A673 (cell line): Measurements from ENCODE around the gene CRACDL. TPM values are rescaled to one million over a fixed set of nuclear protein-coding genes. Genes with fewer than 3 reads are reported as not detected.

ENCODE experiments used
- BruUV-seq: library from RNA; stranded (reverse); fragments of 400-500 nt; replicated peaks from 2 replicates; lab custom pipeline; 2021; lab: Mats Ljungman, UMichigan
- CTCF ChIA-PET: fragments of 300-600 bp; sonication (Branson Sonifier 250); formaldehyde crosslinking; loops from one replicate; lab custom pipeline; 2022; ENCODE audit warnings: antibody characterized with exemption; lab: Charles Lee
- POLR2A ChIA-PET: fragments of 300-600 bp; sonication (Branson Sonifier 250); formaldehyde crosslinking; loops from one replicate; lab custom pipeline; 2022; ENCODE audit warnings: antibody characterized with exemption; ENCODE audit not compliant: low non-redundant PET; lab: Charles Lee
- DNase-seq: peaks from one replicate; pipeline ENCODE4 v3.0.0-alpha.2; 2015; ENCODE audit warnings: low spot score
- H3K27ac ChIP-seq: fragments of 200-600 bp; sonication (generic); 2 replicates; pipeline ENCODE4 v1.5.1; 2016; ENCODE audit warnings: mixed run types, low read depth, mild to moderate bottlenecking, mixed read lengths, antibody characterized with exemption, low read length; ENCODE audit not compliant: poor library complexity, severe bottlenecking
- H3K27me3 ChIP-seq: fragments of 200-600 bp; sonication (generic); replicated peaks from 2 replicates; pipeline ENCODE4 v1.6.1; 2017; ENCODE audit warnings: mixed run types, low read depth, mild to moderate bottlenecking, mixed read lengths, antibody characterized with exemption, low read length; ENCODE audit not compliant: insufficient read depth, poor library complexity
- H3K36me3 ChIP-seq: fragments of 200-600 bp; sonication (generic); 2 replicates; pipeline ENCODE4 v1.6.1; 2016; ENCODE audit warnings: mixed run types, mild to moderate bottlenecking, mixed read lengths, antibody characterized with exemption, low read length; ENCODE audit not compliant: insufficient read depth, poor library complexity, severe bottlenecking
- H3K4me1 ChIP-seq: fragments of 200-600 bp; sonication (generic); 2 replicates; pipeline ENCODE4 v1.6.1; 2017; ENCODE audit warnings: mixed run types, mild to moderate bottlenecking, mixed read lengths, antibody characterized with exemption, low read length; ENCODE audit not compliant: insufficient read depth, poor library complexity, severe bottlenecking
- H3K4me3 ChIP-seq: fragments of 200-600 bp; sonication (generic); 2 replicates; pipeline ENCODE4 v1.5.1; 2016; ENCODE audit warnings: low read depth, mixed run types, mild to moderate bottlenecking, mixed read lengths, low read length; ENCODE audit not compliant: poor library complexity, severe bottlenecking
- H3K9me3 ChIP-seq: fragments of 200-600 bp; sonication (generic); 2 replicates; pipeline ENCODE4 v1.6.1; 2016; ENCODE audit warnings: mixed run types, low read depth, mild to moderate bottlenecking, mixed read lengths, antibody characterized with exemption, low read length; ENCODE audit not compliant: poor library complexity, severe bottlenecking
- EZH2 ChIP-seq: fragments of 200-600 bp; sonication (generic); IDR thresholded peaks from 2 replicates; pipeline ENCODE4 v1.6.1; 2017; ENCODE audit warnings: borderline replicate concordance, low read depth, mild to moderate bottlenecking, mixed read lengths, antibody characterized with exemption, low read length; ENCODE audit not compliant: poor library complexity, severe bottlenecking
- intact Hi-C: fragments of 100-400 bp; cut with micrococcal nuclease; formaldehyde crosslinking; loops from one replicate; pipeline ENCODE4 v1.10.0; 2022; ENCODE audit not compliant: unreplicated experiment
- total RNA-seq: library from RNA; stranded (reverse); gene quantifications from 2 replicates; pipeline ENCODE4 v1.2.3, GENCODE V29; 2021
- TF ChIP-seq, protein P1 (sequence below): fragments of 300-800, 200-600 bp; sonication (generic); conservative IDR thresholded peaks from 2 replicates; pipeline ENCODE4 v1.5.1; 2017; ENCODE audit warnings: low read depth, mild to moderate bottlenecking, antibody characterized with exemption, low read length, moderate library complexity, mixed read lengths

Gene CRACDL
- total RNA-seq, 1 experiment from 2014 or later: not detected

DNA sequence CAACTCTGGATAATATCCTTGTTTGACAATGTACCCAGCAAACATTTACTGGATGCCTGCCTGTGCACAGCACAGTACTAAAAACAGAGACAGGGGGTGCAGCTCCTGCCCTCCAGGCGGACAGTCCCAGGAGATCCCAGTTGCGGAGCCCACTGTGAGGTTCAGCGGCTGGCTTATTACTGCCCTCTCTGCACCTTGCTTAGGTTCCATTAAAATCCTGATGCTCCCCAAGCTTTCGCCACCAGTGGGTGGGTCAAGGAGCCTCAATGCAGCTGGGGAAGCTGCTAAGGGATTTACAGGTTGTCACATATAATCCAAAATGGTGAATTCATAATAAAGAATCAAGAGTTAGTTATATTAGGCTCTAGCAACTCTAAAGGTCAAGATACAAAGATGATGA, 38.3 kb downstream of the CRACDL start:
- Histone ChIP-seq H3K27ac (no peak overlapping the region), H3K4me3 (no peak overlapping the region), H3K27me3 (no peaks in the 10 kb centered on the region), H3K9me3 (no peaks in the 10 kb centered on the region), H3K36me3 (no peaks in the 10 kb centered on the region), H3K4me1 (no peaks in the 10 kb centered on the region)
- ChIA-PET POLR2A (no interaction called here), CTCF (no interaction called here)
- intact Hi-C loops: no loop called here
- no TSS peak for BruUV-seq
- no peak for TF ChIP-seq EZH2
- TF ChIP-seq, protein P1, sequence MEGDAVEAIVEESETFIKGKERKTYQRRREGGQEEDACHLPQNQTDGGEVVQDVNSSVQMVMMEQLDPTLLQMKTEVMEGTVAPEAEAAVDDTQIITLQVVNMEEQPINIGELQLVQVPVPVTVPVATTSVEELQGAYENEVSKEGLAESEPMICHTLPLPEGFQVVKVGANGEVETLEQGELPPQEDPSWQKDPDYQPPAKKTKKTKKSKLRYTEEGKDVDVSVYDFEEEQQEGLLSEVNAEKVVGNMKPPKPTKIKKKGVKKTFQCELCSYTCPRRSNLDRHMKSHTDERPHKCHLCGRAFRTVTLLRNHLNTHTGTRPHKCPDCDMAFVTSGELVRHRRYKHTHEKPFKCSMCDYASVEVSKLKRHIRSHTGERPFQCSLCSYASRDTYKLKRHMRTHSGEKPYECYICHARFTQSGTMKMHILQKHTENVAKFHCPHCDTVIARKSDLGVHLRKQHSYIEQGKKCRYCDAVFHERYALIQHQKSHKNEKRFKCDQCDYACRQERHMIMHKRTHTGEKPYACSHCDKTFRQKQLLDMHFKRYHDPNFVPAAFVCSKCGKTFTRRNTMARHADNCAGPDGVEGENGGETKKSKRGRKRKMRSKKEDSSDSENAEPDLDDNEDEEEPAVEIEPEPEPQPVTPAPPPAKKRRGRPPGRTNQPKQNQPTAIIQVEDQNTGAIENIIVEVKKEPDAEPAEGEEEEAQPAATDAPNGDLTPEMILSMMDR: no peak
- DNase-seq: no peak

DNA sequence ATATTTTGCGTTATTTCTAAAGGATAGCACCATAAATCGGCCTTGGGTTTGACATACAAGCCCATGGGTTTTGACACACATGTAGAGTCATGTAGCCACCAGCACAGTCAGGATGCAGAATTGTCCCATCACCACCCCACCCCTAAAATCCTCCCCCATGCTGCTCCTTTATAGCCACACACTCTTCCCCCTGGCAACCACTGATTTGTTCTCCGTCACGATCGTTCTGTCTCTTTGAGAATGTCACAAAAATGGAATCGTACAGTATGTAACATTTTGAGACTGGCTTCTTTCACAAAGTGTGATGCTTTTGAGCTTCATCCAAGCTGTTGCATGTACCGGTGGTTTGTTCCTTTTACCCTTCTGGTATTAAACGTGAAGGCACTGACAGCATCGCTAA, 39.1 kb downstream of the CRACDL start:
- no peak overlapping the region for H3K4me3 ChIP-seq
- no peak for TF ChIP-seq EZH2
- intact Hi-C loops: no loop called here
- no peaks in the 10 kb centered on the region for H3K4me1 ChIP-seq
- DNase-seq: no peak
- H3K9me3 ChIP-seq: no peaks in the 10 kb centered on the region
- no peaks in the 10 kb centered on the region for H3K27me3 ChIP-seq
- no TSS peak for BruUV-seq
- ChIA-PET POLR2A (no interaction called here), CTCF (no interaction called here)
- no peak overlapping the region for H3K27ac ChIP-seq
- H3K36me3 ChIP-seq: no peaks in the 10 kb centered on the region

DNA sequence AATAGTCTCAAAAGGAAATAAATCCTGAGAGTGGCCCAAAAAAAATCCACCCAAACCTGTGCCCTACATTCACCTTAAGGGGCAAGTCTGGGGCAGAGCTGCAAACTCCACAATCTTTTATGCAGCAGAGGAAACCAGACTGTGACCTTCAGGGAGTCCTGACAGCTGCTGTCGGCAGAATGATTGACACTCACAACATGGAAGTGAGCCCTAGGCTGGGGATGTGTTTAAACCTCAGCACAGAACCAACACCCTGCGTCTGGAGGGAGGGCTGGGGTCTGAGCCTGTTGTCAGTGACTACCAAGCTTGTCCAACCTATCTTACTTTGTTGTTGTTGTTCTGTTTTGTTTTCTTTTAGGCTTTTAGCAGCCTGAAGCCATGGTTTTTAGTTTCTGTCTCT, 39.6 kb downstream of the CRACDL start:
- Histone ChIP-seq H3K27ac (no peak overlapping the region), H3K36me3 (no peaks in the 10 kb centered on the region), H3K4me3 (no peak overlapping the region), H3K9me3 (no peaks in the 10 kb centered on the region), H3K27me3 (no peaks in the 10 kb centered on the region), H3K4me1 (no peaks in the 10 kb centered on the region)
- DNase-seq: no peak
- ChIA-PET CTCF (no interaction called here), POLR2A (no interaction called here)
- intact Hi-C loops: no loop called here
- TF ChIP-seq, protein P1: no peak
- BruUV-seq: no TSS peak

DNA sequence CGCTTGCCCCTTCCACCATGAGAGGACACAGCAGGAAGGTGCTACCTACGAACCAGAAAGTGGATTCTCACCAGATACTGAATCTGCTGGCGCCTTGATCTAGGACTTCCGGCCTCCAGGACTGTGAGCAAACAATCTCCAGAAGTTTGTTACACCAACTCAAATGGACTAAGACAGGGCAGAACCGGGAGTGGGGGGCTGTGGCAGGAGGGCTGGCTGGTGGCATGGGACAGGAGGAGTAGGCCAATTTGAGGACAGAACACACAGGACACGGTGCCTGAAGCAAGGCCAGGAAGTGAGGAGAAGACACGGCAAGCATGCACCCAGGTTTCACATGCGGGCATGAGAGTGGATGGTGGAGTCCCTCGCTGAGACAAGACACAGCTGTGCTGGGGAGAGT, 40.1 kb downstream of the CRACDL start:
- CTCF ChIA-PET: no interaction called here
- no peak overlapping the region for H3K27ac ChIP-seq
- no TSS peak for BruUV-seq
- DNase-seq: no peak
- H3K27me3 ChIP-seq: no peaks in the 10 kb centered on the region
- no peaks in the 10 kb centered on the region for H3K36me3 ChIP-seq
- TF ChIP-seq, protein P1: no peak
- no peak for TF ChIP-seq EZH2
- H3K4me1 ChIP-seq: no peaks in the 10 kb centered on the region
- no peak overlapping the region for H3K4me3 ChIP-seq
- intact Hi-C loops: no loop called here
- H3K9me3 ChIP-seq: no peaks in the 10 kb centered on the region
- POLR2A ChIA-PET: no interaction called here
